Upper lobe of left lung (tissue), 6 donors: ENCODE data around the gene CNTNAP2. TPM values are rescaled to one million over a fixed set of nuclear protein-coding genes. Genes with fewer than 3 reads are reported as not detected.

ENCODE experiments used
- ATAC-seq, 2 donors: fragments of 200-7000 bp; cut with Tn5 transposase; one replicate each; pipeline ENCODE4 v1.9.1; 2022; ENCODE audit warnings: mild to moderate bottlenecking in 2 of 2, moderate library complexity in 2 of 2; ENCODE audit not compliant: low FRiP score in 2 of 2
- DNase-seq, 2 donors: peaks; one replicate each; pipeline ENCODE4 v3.0.0-alpha.2; 2019 to 2020
- H3K27ac ChIP-seq, 4 donors: fragments of 200-600 bp; sonication (generic); one replicate each; pipeline ENCODE4 v1.5.1; 2016 to 2019
- H3K27me3 ChIP-seq, 4 donors: fragments of 200-600 bp; sonication (generic); one replicate each; pipeline ENCODE4 v1.5.1; 2017 to 2019
- H3K36me3 ChIP-seq, 4 donors: fragments of 200-600 bp; sonication (generic); one replicate each; pipeline ENCODE4 v1.5.1; 2016 to 2019
- H3K4me1 ChIP-seq, 4 donors: fragments of 200-600 bp; sonication (generic); one replicate each; pipeline ENCODE4 v1.5.1; 2018 to 2019
- H3K4me3 ChIP-seq, 4 donors: fragments of 200-600 bp; sonication (generic); one replicate each; pipeline ENCODE4 v1.5.1; 2017 to 2019; ENCODE audit warnings: mild to moderate bottlenecking in 2 of 4, moderate library complexity in 1 of 4
- H3K9me3 ChIP-seq, 4 donors: fragments of 200-600 bp; sonication (generic); one replicate each; pipeline ENCODE4 v1.5.1; 2018 to 2019
- CTCF ChIP-seq, 6 experiments: fragments of 450-650 bp in 4 of 6; fragments of 200-600 bp in 2 of 6; sonication (generic) in 2 of 6; IDR thresholded peaks; one replicate each; pipeline ENCODE4 v1.5.1; 2016 to 2019; ENCODE audit warnings: antibody characterized with exemption in 6 of 6
- EP300 ChIP-seq, 4 donors: sonication (generic); formaldehyde crosslinking; IDR thresholded peaks; one replicate each; pipeline ENCODE4 v1.5.1; 2017; ENCODE audit warnings: antibody characterized with exemption in 4 of 4, control low read depth in 2 of 4
- POLR2A ChIP-seq, 4 donors: fragments of 450-650 bp; IDR thresholded peaks; one replicate each; pipeline ENCODE4 v1.5.1; 2016 to 2017; ENCODE audit warnings: antibody characterized with exemption in 4 of 4, mild to moderate bottlenecking in 2 of 4
- POLR2AphosphoS5 ChIP-seq, 2 donors: sonication (generic); formaldehyde crosslinking; IDR thresholded peaks; one replicate each; pipeline ENCODE4 v1.5.1; 2017; ENCODE audit warnings: antibody characterized with exemption in 2 of 2
- WGBS, 2 donors: methylation state at CpG; one replicate each; pipeline ENCODE4 v1.1.5; 2017 to 2018; 5-methylcytosine and 5-hydroxymethylcytosine counted together
- total RNA-seq, 6 donors: library from RNA; depleted of rRNA in 4 of 6; stranded (reverse); fragments of >200 nt in 4 of 6; gene quantifications; one replicate each; pipeline versions ENCODE4 v1.1.0 to v1.2.1, GENCODE V29; 2016 to 2021
- donor health status: DM: no; HTN: no; CAD: no; lungs with moderate emphysema.
- donor health status: DM: no; HTN: yes; CAD: no; lungs with severe emphysema.

Gene CNTNAP2
- total RNA-seq, 6 donors from 2014 or later, result 0.06 to 1.0 (median 0.37) TPM

- H3K27me3 ChIP-seq, result no peaks in the 10 kb centered on the region
- no peak overlapping the region for H3K4me3 ChIP-seq
- no peak overlapping the region for H3K27ac ChIP-seq
- 38% methylated on average over 2 of the region's 2 CpGs for WGBS, 2 donors
- TF ChIP-seq EP300 (IDR thresholded peaks at IDR 0.05), result no peak
- no peak for TF ChIP-seq CTCF (IDR thresholded peaks at IDR 0.05)
- no peaks in the 10 kb centered on the region for H3K9me3 ChIP-seq
- no peaks in the 10 kb centered on the region for H3K36me3 ChIP-seq
- ATAC-seq, result no peak
- no peak for DNase-seq
- no peaks in the 10 kb centered on the region for H3K4me1 ChIP-seq
Measured at GRCh38 chr7:146575903-146576302, 459.3 kb downstream of the CNTNAP2 start.

- Histone ChIP-seq H3K4me1 (no peaks in the 10 kb centered on the region), H3K27ac (no peak overlapping the region), H3K4me3 (no peak overlapping the region), H3K27me3 (no peaks in the 10 kb centered on the region), H3K36me3 (no peaks in the 10 kb centered on the region), H3K9me3 (no peaks in the 10 kb centered on the region)
- WGBS, 2 donors, result 33 to 58% methylated on average over 1 of the region's 1 CpG
- no peak for TF ChIP-seq POLR2A (IDR thresholded peaks at IDR 0.05)
- no peak for TF ChIP-seq EP300 (IDR thresholded peaks at IDR 0.05)
- TF ChIP-seq POLR2AphosphoS5 (IDR thresholded peaks at IDR 0.05), result no peak
- no peak for TF ChIP-seq CTCF (IDR thresholded peaks at IDR 0.05)
- no peak for ATAC-seq
- no peak for DNase-seq
Measured at GRCh38 chr7:146591976-146592375, 475.4 kb downstream of the CNTNAP2 start.

- H3K4me3 ChIP-seq, result no peak overlapping the region
- no peak for DNase-seq
- no peaks in the 10 kb centered on the region for H3K27me3 ChIP-seq
- ATAC-seq, result no peak
- no peak overlapping the region for H3K27ac ChIP-seq
- H3K4me1 ChIP-seq, result no peaks in the 10 kb centered on the region
- H3K36me3 ChIP-seq, result no peaks in the 10 kb centered on the region
- TF ChIP-seq CTCF (IDR thresholded peaks at IDR 0.05) (no peak), EP300 (IDR thresholded peaks at IDR 0.05) (no peak), POLR2AphosphoS5 (IDR thresholded peaks at IDR 0.05) (no peak), POLR2A (IDR thresholded peaks at IDR 0.05) (no peak)
- WGBS, 2 donors, result 68 to 71% methylated on average over 1 of the region's 1 CpG
- no peaks in the 10 kb centered on the region for H3K9me3 ChIP-seq
Measured at GRCh38 chr7:146606628-146607027, 490.0 kb downstream of the CNTNAP2 start.

GRCh38 chr7:146619641-146620040, 503.0 kb downstream of the CNTNAP2 start:
- WGBS, 2 donors, result 74 to 90% methylated on average over 5 of the region's 5 CpGs
- H3K27me3 ChIP-seq, result no peaks in the 10 kb centered on the region
- H3K4me3 ChIP-seq, result no peak overlapping the region
- H3K4me1 ChIP-seq, result no peaks in the 10 kb centered on the region
- no peak for DNase-seq
- TF ChIP-seq POLR2AphosphoS5 (IDR thresholded peaks at IDR 0.05) (no peak), POLR2A (IDR thresholded peaks at IDR 0.05) (no peak), CTCF (IDR thresholded peaks at IDR 0.05) (no peak), EP300 (IDR thresholded peaks at IDR 0.05) (no peak)
- no peaks in the 10 kb centered on the region for H3K9me3 ChIP-seq
- no peak for ATAC-seq
- H3K27ac ChIP-seq, result no peak overlapping the region
- no peaks in the 10 kb centered on the region for H3K36me3 ChIP-seq

- Histone ChIP-seq H3K4me3 (no peak overlapping the region), H3K36me3 (no peaks in the 10 kb centered on the region), H3K4me1 (no peaks in the 10 kb centered on the region), H3K27me3 (no peaks in the 10 kb centered on the region), H3K27ac (no peak overlapping the region), H3K9me3 (peaks cover 0 to 4% (median 0%) of the 10 kb centered on the region in 4 donors)
- WGBS, 2 donors, result 38 to 71% methylated on average over 1 of the region's 1 CpG
- ATAC-seq (no peak), DNase-seq (no peak)
- TF ChIP-seq POLR2A (IDR thresholded peaks at IDR 0.05) (no peak), CTCF (IDR thresholded peaks at IDR 0.05) (no peak), POLR2AphosphoS5 (IDR thresholded peaks at IDR 0.05) (no peak), EP300 (IDR thresholded peaks at IDR 0.05) (no peak)
Measured at GRCh38 chr7:146626912-146627311, 510.3 kb downstream of the CNTNAP2 start.
